ENCODE results near the gene ENGASE.

The ENGASE gene

GRCh38 chr17:79107499-79108231 lies 33.0 kb downstream of the ENGASE start:
- no peak overlapping the region for H3K4me3 ChIP-seq (ENCODE audit: low read depth, low read length)
- TF ChIP-seq CTCF (IDR thresholded peaks at IDR 0.05; ENCODE audit: low read depth, low read length): no peak

- TF ChIP-seq CTCF (IDR thresholded peaks at IDR 0.05; ENCODE audit: low read depth, low read length): no peak
Observed at GRCh38 chr17:79108232-79108850, 33.7 kb downstream of the ENGASE start.

GRCh38 chr17:79108870-79109269 lies 34.2 kb downstream of the ENGASE start:
- no peak overlapping the region for H3K4me3 ChIP-seq (ENCODE audit: low read depth, low read length)
- TF ChIP-seq CTCF (IDR thresholded peaks at IDR 0.05; ENCODE audit: low read depth, low read length): no peak

More at GRCh38 chr17:79108232-79108850, 33.7 kb downstream of the ENGASE start:
- no peak overlapping the region for H3K4me3 ChIP-seq (ENCODE audit: low read depth, low read length)

- no peak for TF ChIP-seq CTCF (IDR thresholded peaks at IDR 0.05; ENCODE audit: low read depth, low read length)
- no peak overlapping the region for H3K4me3 ChIP-seq (ENCODE audit: low read depth, low read length)
Observed at GRCh38 chr17:79109584-79109983, 35.0 kb downstream of the ENGASE start.

GRCh38 chr17:79111097-79111496 lies 36.5 kb downstream of the ENGASE start:
- no peak for TF ChIP-seq CTCF (IDR thresholded peaks at IDR 0.05; ENCODE audit: low read depth, low read length)
- no peak overlapping the region for H3K4me3 ChIP-seq (ENCODE audit: low read depth, low read length)

GRCh38 chr17:79112471-79112870 lies 37.8 kb downstream of the ENGASE start:
- TF ChIP-seq CTCF (IDR thresholded peaks at IDR 0.05; ENCODE audit: low read depth, low read length): no peak
- H3K4me3 ChIP-seq (ENCODE audit: low read depth, low read length): no peak overlapping the region

- TF ChIP-seq CTCF (IDR thresholded peaks at IDR 0.05; ENCODE audit: low read depth, low read length): no peak
- H3K4me3 ChIP-seq (ENCODE audit: low read depth, low read length): no peak overlapping the region
Observed at GRCh38 chr17:79113699-79114457, 39.3 kb downstream of the ENGASE start.
